ENCODE data around the gene PRKG1.

Gene PRKG1

DNA sequence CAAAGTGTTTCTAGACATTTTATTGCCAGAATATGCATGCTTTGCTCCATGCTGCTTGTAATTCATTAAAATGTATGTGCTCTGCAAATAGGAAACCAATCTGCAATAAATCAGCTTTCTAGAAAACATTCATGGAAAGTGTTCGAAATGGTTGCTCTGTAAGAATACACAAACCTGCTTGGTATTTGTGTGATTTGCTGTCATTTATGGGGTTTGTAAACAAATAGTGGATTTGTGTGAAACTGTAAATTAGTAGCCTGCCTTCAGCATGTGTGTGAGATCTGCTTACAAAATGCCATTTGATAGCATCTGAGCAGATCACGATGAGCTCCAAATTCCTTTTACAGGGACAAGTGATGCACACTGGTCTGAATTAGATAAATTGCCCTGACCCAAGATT, 844.2 kb downstream of the PRKG1 start:
- no peak for DNase-seq

DNA sequence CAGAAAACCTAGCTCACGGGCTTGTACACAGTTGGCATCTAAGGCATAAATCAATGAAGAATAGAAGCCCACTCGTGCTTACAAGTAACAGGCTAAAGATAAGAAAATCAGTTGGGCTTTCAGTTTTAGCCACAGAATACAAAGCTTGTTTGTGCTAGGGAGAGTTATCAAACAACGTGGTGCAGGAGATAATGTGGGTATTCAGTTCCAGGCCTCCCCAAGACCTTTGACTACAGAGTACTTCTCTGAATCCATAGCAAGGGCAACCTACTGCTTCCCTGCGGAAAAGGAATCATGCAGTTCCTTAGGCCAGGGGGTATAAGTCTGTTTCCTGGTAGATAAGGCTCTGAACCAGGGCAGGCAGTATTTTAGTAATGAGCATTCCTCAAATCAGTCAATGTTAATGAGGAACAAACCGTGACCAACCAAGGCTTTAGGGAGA, 844.6 kb downstream of the PRKG1 start:
- DNase-seq, result no peak

- no peak for DNase-seq
Measured at GRCh38 chr10:51920672-51921071, 846.4 kb downstream of the PRKG1 start.

- DNase-seq, result no peak
Measured at GRCh38 chr10:51924359-51924758, 850.1 kb downstream of the PRKG1 start.

GRCh38 chr10:51926337-51926736, 852.0 kb downstream of the PRKG1 start:
- no peak for DNase-seq

- DNase-seq, result no peak
Measured at GRCh38 chr10:51928162-51928561, 853.9 kb downstream of the PRKG1 start.

GRCh38 chr10:51932530-51932929, 858.2 kb downstream of the PRKG1 start:
- DNase-seq, result no peak

- DNase-seq, result no peak
Measured at GRCh38 chr10:51934373-51934772, 860.1 kb downstream of the PRKG1 start.

DNA sequence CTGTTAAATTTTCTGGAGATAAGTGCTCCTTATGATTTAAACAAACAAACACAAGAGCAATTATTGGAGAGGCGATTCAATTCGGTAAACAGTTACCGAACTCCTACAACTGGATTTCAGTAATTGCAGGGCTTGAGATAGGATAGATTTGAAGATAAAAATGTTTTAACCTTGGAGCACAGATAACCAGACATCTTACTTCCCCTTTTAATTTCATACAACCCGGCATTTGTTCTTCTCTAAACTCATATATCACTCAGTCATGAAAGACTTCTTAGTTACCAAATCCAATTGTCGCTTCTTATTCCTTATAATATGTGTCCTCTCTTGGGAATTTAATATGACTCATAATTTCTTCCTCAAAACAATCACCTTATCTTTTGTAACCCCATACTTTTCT, 861.1 kb downstream of the PRKG1 start:
- no peak for DNase-seq

GRCh38 chr10:51937308-51938140, 863.2 kb downstream of the PRKG1 start:
- no peak for DNase-seq

DNA sequence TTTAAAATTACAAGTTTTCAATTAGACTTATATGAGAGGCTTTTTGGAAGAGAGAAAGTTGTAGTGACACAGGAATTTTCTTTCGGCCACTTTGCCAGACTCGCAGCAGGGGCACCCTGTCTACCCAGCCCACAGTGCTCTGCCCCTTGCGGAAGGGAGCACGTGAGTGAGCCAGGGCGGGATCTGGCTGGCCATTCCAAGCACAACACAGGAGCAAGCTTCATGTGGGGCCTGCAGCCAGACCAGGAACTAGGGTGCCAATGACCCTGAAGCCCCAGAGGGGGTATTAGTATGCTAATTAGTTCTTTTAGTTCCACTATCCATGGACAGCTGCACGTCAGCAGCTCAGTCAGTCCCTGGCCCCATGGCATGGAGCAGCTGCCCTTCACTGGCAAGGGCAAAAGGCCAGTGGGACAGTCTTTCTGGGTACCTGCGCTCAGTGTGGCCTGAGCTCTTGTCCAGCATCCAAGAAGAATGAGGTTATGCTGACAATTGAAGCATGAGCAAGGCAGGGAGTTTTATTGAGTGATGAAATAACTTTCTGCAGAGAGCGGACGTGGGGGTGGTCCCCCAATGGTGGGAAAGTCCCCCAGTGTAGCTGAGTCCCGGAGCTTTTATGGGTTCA, 876.2 kb downstream of the PRKG1 start:
- no peak for DNase-seq

DNA sequence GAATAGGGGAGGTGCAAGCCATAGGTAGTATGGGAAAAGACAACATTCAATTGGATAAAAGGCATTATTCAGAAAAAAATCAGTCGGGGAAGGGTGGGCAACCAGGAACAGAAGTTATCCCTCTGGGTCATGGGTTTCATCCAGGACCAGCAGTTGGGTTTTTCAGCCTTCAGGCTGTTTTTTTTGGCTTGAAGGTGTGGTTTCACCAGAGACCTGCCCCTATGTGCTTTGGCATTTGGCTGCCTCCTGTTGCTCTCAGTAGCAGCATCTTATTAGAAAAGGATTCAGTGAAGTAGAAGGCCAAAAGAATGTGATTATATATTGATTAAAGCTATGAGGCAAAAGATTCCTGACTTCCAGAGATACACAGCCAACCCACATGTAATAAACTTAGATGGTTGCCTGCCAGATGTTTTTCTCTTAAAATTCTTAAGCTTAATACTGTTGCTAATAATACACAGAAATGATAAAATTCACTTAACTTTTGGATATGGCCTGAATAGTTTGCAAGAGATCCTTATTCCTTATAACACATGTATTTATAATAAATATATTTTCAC, 876.8 kb downstream of the PRKG1 start:
- no peak for DNase-seq

- DNase-seq, result no peak
Measured at GRCh38 chr10:51951601-51952000, 877.3 kb downstream of the PRKG1 start.

DNA sequence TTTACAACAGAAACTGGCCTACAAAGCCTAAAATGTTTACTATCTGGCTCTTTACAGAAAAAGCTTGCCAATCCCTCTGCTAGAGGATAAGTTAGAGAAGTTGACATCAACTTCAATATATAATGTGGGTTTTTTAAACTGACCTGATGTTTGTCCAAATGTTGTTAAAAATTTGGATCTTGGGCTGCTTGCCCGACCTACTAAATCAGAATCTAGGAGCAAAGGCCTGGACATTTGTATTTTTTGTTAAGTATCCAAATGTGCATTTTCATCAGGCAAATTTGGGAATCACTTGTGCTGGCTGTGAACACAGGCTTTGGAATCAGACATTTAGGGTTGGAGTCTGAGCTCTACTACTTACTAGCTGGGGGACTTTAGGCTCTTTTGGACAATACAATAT, 877.8 kb downstream of the PRKG1 start:
- no peak for DNase-seq

GRCh38 chr10:51955696-51956095, 881.4 kb downstream of the PRKG1 start:
- no peak for DNase-seq

DNA sequence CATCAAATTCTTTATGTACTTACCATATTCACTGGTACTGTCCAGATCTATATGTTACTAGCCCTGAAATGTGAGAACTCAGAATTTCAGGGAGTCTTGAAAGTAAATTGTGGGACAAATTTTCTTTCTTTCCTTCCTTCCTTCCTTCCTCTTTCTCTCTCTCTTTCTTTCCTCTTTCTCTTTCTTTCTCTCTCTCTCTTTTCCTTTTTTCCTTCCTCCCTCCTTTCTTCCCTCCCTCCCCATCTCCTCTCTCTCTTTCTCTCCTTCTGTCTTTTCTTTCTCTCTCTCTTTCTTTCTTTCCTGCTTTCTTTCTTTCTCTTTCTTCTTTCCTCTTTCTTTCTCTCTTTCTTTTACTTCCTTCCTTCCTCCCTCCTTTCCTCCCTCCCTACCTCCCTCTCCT, 882.5 kb downstream of the PRKG1 start:
- no peak for DNase-seq

GRCh38 chr10:51960494-51960895, 886.2 kb downstream of the PRKG1 start:
- peak in 2 of 6 experiments; percentile 9 to 19 for DNase-seq

DNA sequence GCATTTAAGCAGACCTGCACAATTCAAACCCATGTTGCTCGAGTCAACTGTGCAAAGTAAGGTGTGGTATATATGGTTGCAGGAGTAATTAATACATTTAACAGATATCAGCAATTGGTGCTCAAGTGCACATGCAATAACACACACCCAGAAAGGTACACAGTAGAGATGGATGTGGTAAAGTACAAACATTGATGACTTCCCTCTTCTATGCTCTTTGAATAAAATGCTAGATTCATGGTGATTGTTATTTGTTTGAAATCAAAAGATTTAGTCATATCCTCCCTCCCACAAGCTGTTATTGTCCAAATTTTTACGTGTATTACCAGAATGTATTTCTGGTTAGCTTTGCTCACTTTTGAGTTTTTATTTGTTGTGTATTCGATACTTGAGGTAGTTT, 887.1 kb downstream of the PRKG1 start:
- no peak for DNase-seq

DNA sequence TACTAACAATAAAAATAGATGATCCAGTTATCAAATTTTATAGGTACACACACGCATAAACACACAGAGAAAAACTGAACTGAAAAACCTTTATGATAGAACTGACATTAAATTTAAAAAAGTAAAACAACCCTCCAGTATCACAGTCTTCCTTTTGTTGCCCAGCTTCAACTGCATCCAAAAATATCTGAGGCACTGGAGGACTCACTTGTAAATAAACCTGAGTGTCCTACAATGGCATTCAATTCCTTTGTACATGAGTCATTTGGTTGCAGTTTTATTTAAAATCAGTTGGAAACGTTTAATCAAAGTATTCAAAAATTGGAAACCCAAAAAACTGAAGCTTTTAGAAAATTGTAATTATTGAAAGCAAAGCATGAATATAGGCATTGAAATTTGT, 890.3 kb downstream of the PRKG1 start:
- DNase-seq, result no peak

DNA sequence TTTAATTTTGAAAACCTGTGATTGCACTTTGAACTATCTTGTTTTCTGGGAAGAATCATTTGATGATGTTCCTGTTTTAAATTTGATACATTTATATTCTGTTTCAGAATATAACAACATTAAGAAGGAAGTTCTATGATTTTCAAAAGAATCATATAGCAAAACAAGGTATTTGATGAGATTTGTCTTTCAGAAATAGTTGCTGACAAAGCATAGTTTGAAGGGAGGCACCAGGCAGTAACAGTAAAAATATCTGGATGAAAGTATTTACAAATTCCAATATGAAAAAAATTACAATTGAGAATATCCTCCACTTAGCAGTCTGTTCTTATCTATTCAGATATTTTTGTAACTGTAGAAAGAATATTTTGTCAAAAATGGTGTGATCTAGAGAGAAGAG, 891.2 kb downstream of the PRKG1 start:
- no peak for DNase-seq

GRCh38 chr10:51972733-51973346, 898.6 kb downstream of the PRKG1 start:
- no peak for DNase-seq

- no peak for DNase-seq
Measured at GRCh38 chr10:51980752-51981151, 906.5 kb downstream of the PRKG1 start.

DNA sequence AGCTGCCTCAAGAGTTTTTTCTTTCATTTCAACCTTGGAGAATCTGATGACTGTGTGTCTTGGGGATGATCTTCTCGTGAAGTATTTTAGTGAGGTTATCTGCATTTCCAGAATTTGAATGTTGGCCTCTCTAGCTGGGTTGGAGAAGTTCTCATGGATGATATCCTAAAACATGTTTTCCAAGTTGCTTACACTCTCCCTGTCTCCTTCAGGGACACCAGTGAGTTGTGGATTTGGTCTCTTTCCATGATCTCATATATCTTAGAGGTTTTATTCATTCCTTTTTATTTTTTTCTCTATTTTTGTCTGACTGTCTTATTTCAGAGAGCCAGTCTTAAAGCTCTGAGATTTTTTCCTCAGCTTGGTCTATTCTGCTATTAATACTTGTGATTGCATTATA, 907.4 kb downstream of the PRKG1 start:
- no peak for DNase-seq

GRCh38 chr10:51983481-51983880, 909.2 kb downstream of the PRKG1 start:
- DNase-seq, result no peak
